Activated gamma-delta T cell treated with Interleukin-2 at 50 U/mL for 16 hours (primary cell): ENCODE data around the gene APC.
"Not testable (repeated sequence)": the region's sequence is repeated elsewhere in the genome, so short reads cannot be mapped to it uniquely, and the experiment has no call there.

Experiments
- DNase-seq: peaks from one replicate; pipeline ENCODE4 v3.0.0-alpha.2; 2020

The APC gene

GRCh38 chr5:112737463-112738190 lies at the start of gene APC:
Gene APC (plus strand): TSS chr5:112737885. CDS start chr5:112754891, 17,006 bp downstream.
- peak; percentile 68 for DNase-seq

- no peak for DNase-seq
Observed at GRCh38 chr5:112689155-112689909, 48.4 kb upstream of the APC start.

- DNase-seq, result no peak
Observed at GRCh38 chr5:112690605-112691338, 46.9 kb upstream of the APC start.

GRCh38 chr5:112691339-112691680 lies 46.4 kb upstream of the APC start:
- no peak for DNase-seq

- peak; percentile 8 for DNase-seq
Observed at GRCh38 chr5:112691758-112692157, 45.9 kb upstream of the APC start.

GRCh38 chr5:112692472-112692871 lies 45.2 kb upstream of the APC start:
- no peak for DNase-seq

- no peak for DNase-seq
Observed at GRCh38 chr5:112693301-112693700, 44.4 kb upstream of the APC start.

- DNase-seq, result no peak
Observed at GRCh38 chr5:112694853-112695709, 42.6 kb upstream of the APC start.

- DNase-seq, result no peak
Observed at GRCh38 chr5:112696786-112697185, 40.9 kb upstream of the APC start.

- no peak for DNase-seq
Observed at GRCh38 chr5:112697322-112697721, 40.4 kb upstream of the APC start.

- no peak for DNase-seq
Observed at GRCh38 chr5:112697833-112698232, 39.9 kb upstream of the APC start.

GRCh38 chr5:112703866-112704820 lies 33.5 kb upstream of the APC start:
- no peak for DNase-seq

GRCh38 chr5:112706446-112707016 lies 31.2 kb upstream of the APC start:
- DNase-seq, result no peak

GRCh38 chr5:112707187-112708102 lies 30.2 kb upstream of the APC start:
- DNase-seq, result peak; percentile 96

- no peak for DNase-seq
Observed at GRCh38 chr5:112708103-112708622, 29.5 kb upstream of the APC start.

GRCh38 chr5:112709416-112709815 lies 28.3 kb upstream of the APC start:
- no peak for DNase-seq

- no peak for DNase-seq
Observed at GRCh38 chr5:112710896-112711295, 26.8 kb upstream of the APC start.

- DNase-seq, result no peak
Observed at GRCh38 chr5:112711436-112711835, 26.2 kb upstream of the APC start.

- no peak for DNase-seq
Observed at GRCh38 chr5:112713206-112713605, 24.5 kb upstream of the APC start.

GRCh38 chr5:112716895-112717294 lies 20.8 kb upstream of the APC start:
- DNase-seq, result not testable (repeated sequence)
